GM18498 (cell line): Measurements from ENCODE around the gene TBX4.
"Not testable (repeated sequence)": the region's sequence is repeated elsewhere in the genome, so short reads cannot be mapped to it uniquely, and the experiment has no call there.

ENCODE experiments used
- ATAC-seq: cut with Tn5 transposase; IDR thresholded peaks from one replicate; pipeline ENCODE4 v1.9.1; 2021; ENCODE audit warnings: mild to moderate bottlenecking, moderate library complexity; ENCODE audit not compliant: unreplicated experiment

TBX4 gene

GRCh38 chr17:61427567-61427966 lies 24.7 kb upstream of the TBX4 start:
- no peak for ATAC-seq

DNA sequence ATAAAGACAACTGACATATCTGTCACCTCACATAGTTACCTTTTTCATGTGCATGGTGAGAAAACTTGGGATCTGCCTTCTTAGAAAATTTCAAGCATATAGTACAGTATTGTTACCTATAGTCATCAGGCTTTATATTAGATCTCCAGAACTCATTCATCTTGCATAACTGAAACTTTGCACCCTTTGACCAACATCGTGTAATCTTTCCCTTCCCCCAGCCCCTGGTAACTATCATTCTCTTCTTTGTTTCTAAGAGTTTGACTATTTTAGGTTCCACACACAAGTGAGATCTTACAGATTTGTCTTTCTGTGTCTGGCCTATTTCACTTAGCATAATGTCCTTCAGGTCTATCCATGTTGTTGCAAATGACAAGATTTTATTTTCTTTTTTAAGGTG lies 22.9 kb upstream of the TBX4 start:
- no peak for ATAC-seq

DNA sequence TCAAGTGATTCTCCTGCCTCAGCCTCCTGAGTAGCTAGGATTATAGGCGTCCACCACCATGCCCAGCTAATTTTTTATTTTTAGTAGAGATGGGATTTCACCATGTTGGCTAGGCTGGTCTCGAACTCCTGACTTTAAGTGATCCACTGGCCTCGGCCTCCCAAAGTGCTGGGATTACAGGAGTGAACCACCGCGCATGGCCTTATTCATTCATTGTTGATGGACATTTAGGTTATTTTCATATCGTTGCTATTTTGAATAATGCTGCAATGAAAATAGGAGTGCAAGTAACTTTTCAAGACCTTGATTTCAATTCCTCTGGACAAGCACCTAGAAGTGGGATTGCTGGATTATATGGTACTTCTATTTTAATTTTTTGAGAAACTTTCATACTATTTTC lies 22.4 kb upstream of the TBX4 start:
- not testable (repeated sequence) for ATAC-seq

DNA sequence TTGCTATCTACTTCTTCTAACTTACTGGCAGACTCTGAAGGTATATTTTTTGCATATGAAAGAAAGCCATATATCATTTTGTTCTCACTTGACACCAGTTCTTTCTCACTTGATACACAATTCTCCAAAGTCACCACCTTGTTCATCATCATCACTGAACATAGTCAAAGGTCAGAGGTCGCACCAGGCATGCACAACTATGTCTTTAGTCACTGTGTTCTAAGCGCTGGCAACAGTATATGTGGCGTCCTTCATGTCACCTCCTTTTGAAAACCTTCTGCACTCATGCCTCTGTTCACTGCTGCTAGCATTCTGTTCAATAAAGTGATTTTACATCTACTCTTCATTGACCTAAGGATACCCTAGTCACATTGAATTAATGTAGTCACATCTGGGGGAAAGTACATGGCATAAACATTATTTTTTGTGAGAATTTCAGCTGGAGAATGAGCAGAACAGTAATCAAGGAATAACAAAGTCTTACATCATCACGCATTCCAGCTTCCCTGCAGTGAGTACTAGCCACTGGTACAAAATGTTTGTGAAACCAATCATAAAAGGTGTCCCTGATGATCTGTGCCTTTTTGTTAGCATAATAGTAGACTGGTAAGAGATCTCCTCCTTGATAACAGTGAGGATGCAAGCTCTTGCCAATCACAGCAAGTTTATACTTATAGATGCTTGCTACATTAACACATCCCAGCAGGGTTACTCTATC lies 20.5 kb upstream of the TBX4 start:
- no peak for ATAC-seq

DNA sequence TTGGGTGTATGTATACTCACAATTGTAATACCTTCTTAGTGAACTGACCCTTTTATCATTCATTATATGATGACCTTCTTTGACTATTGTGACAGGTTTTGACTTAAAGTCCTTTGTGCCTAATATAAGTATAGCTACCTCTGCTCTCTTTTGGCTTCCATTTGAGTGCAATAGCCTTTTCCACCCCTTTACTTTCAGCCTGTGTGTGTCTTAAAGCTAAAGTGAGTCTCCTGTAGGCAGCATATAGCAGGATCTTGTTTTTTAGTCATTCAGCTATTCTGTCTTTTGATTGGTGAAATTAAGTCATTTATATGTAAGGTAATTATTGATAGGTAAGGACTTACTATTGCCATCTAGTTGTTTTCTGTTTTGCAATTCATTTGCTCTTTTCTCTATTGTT lies 15.9 kb upstream of the TBX4 start:
- ATAC-seq, result no peak

GRCh38 chr17:61436995-61437704 lies 15.1 kb upstream of the TBX4 start:
- no peak for ATAC-seq

DNA sequence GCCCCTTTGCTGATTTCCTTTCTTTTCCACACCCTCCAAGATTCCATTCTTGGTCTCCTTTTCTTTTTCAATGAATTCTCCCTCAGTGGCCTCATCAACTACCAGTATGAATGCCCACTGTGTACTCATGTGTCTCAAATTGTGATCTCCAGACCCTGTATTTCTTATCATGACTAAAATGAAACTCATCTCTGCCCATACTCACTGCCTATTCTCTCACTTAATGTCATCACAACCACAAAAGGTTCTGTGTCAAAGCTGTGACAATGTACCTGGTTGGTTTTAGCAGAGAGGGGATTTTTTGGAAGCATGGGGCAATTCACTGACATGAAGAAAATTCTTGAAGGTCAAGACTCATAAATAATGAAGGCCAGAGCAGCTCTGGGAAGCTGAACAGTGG lies 11.5 kb upstream of the TBX4 start:
- ATAC-seq, result no peak

- ATAC-seq, result not testable (repeated sequence)
Measured at GRCh38 chr17:61441507-61441906, 10.7 kb upstream of the TBX4 start.

DNA sequence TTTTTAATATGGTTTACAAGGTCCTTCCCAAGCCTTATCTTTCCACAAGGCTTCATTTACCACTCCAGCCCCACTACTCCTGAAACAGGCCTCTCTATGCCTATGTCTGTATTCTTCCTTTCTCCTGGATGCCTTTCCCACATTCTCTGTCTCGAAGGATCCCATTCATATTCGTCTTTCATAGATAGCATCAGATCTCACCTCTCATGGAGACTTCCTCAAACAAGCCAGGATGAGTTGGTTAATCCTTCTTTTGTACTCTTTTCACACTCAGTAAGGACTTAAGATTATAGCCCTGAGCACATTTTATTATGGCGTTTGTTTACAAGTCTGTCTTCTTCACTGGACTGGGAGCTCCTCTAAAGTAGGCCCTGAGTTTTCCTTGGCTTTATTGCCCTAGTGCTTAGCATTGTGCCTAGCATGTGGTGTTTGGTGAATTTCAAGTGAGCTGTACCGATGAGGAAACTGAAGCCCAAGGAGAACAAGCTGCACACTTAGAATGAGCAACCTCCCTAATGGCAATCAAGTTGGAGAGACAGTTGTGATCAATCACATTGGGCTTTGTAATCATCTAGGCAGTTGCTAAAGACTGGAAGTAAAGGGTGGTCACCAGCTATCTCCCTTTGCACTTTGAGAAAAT lies 10.0 kb upstream of the TBX4 start:
- ATAC-seq, result no peak

- ATAC-seq, result no peak
Measured at GRCh38 chr17:61442878-61443474, 9.2 kb upstream of the TBX4 start.

GRCh38 chr17:61443475-61443882 lies 8.7 kb upstream of the TBX4 start:
- ATAC-seq, result no peak

GRCh38 chr17:61444075-61444474 lies 8.1 kb upstream of the TBX4 start:
- no peak for ATAC-seq

GRCh38 chr17:61444831-61445230 lies 7.4 kb upstream of the TBX4 start:
- no peak for ATAC-seq

DNA sequence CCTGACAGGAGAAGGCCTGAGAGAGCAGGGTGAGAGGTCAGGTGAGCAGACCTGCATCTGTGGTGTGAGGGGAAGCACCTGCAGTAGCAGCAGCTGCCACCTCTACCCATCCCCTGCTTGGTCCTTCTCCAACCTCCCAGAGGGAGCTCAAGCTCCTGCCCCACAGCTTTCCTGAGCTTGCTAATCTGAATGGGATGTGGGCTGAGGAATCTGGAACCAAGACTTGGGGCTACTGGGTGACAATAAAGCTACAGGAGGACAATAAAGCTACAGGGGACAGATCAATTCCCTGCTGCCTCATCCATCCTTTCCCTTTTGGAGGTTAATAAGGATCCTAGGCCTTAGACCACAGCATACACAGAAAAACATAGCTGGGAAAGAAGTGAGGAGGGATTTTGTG lies 4.9 kb upstream of the TBX4 start:
- ATAC-seq, result no peak

GRCh38 chr17:61448042-61448441 lies 4.2 kb upstream of the TBX4 start:
- no peak for ATAC-seq

- not testable (repeated sequence) for ATAC-seq
Measured at GRCh38 chr17:61449140-61449539, 3.1 kb upstream of the TBX4 start.

GRCh38 chr17:61449707-61450640 lies 2.2 kb upstream of the TBX4 start:
- no peak for ATAC-seq

GRCh38 chr17:61450641-61451537 lies 1.3 kb upstream of the TBX4 start:
- ATAC-seq, result no peak

- no peak for ATAC-seq
Measured at GRCh38 chr17:61451538-61452300, 503 bp upstream of the TBX4 start.
